Left lobe of liver (tissue), 2 donors: ENCODE results near the gene GAB1. TPM values are rescaled to one million over a fixed set of nuclear protein-coding genes. Genes with fewer than 3 reads are reported as not detected.

Experiments used
- ATAC-seq: fragments of 200-7000 bp; cut with Tn5 transposase; one replicate; pipeline ENCODE4 v1.9.1; 2020; ENCODE audit warnings: mild to moderate bottlenecking, moderate library complexity
- DNase-seq: peaks from one replicate; pipeline ENCODE4 v3.0.0-alpha.2; 2020; ENCODE audit warnings: low spot score
- total RNA-seq: library from RNA; stranded (reverse); gene quantifications from one replicate; pipeline ENCODE4 v1.2.1, GENCODE V29; 2021
- donor health status: DM: no; HTN: no; CAD: no; lungs with moderate emphysema.
- donor health status: DM: no; HTN: yes; CAD: no.

GAB1 gene
- total RNA-seq, 1 donor from 2014 or later: 11.1 TPM

DNA sequence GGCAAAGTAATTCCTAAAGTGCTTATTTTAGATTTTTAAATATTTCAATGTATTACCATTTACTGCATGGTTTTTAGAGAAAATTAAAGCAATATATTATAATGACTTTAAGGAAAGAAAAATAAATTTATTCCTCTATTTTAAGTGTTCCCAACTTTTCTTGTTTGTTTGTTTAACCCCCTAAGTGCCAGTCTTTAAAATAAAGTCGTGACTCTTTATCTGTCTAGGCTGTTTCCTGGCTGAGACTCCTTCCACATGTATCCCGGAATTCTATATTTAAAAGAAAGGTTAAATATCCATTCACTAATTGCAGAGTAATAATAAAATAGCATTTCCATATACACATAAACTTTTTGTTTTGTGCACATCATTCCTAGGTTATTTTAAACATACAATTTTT is 71.2 kb downstream of the GAB1 start:
- ATAC-seq (no peak), DNase-seq (no peak)

DNA sequence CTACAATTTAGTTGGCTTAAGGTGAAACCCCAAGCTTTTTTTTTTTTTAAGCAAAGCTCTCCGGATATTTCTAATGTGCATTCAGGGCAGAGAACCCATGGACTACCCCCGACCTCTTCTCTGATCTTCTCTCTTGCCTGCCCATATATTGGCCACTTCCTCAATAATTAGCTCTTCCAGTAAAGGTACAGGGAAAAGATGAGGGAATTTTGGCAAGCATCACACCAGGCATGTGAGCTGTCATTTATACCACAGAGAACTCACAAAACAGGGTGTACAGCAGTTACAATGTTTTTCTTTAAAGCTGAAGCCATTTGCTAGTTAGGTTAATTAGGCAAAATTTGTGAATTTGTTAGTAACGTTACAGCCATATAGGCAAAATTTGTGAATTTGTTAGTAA is 73.3 kb downstream of the GAB1 start:
- DNase-seq (no peak), ATAC-seq (no peak)

DNA sequence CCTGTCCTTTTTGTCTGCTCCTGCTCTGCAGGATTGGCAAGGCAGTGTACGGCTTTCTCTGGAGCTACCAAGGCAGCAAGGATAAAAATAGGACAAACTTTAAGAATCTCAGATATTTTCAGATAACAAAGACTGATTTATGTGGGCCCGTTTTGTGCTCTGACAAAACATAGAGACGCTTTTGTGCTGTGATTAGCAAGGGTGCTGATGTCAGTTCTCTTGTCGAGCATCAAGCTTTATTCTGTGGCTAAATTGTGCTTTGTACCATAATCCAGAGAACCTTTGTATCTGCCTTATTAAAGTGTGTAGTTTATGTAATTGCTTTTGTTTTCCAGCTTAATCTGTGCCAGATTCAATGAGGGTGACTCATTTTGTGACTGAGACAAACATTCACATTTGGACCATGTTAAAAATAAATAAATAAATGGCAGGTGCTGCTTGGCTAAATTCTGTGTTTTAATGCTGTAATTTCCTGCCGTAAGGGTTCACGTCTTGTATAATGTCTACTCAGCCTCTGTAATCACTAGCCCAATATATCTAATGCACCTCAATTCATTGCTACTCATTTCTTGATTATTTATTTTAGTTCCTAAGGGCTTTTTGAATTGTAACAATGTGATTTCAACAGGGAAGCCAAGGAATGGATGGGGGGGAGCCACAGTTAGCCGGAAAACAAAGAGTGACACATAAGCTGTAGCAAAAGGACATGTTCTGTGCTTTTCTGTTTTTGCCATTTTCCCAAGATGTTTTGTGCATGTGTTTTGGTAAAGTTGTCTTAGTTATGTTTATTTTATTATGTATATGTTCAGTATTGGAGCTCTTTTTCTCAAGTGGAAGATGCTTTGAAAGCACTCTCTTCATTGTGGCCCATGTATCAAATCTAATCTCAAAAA is 75.1 kb downstream of the GAB1 start:
- no peak for ATAC-seq

DNA sequence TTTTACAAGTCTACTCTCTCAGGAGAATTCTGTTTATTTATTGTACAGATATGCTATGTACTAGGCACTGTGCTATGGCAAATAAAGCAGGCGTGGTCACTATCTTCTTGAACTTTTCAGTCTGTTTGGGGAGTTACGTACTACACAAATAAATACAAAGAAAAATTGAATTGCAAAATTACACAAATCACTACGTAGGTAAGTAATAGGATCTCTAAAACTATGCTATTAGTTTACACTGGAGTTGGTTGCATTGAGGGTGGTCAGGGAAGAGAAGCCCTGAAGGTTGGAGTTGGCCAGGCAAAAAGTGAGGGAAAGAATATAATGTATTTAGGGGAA is 75.7 kb downstream of the GAB1 start:
- DNase-seq: no peak
- no peak for ATAC-seq

More for the DNA sequence above, 75.1 kb downstream of the GAB1 start:
- no peak for DNase-seq

DNA sequence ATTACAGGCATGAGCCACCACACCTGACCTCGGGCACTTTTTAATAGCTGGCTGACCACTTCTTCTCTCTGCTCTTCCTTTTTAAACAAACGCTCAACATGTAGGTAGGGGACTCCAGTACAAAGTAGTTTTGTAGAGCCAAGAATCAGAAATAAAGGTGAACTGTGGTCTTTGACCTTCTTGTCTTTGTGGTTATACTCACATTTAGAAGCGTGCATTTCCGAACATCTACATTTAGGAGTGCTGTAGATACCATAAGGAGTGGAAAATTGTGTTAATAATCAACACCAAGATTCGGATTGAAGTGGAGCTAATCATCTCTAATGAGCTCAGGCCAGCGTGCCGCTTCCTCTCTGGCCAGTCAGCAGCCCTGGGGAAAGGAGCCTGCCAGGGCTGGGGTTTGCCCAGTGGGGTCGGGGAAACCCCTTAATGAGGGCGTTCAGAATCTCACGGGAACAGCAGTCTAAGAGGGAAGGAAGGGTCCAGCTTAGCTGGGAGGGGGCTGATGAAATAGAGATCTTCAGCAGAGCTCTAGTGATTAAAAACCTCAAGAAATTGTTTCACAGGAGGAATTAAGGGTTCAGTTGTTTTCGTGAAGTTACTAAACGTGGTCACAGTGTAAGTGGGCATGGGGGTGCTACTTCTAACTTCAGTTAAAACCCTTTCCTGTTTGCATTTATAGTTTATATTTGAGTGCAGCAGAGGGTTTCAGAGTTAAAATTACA is 81.2 kb downstream of the GAB1 start:
- ATAC-seq (no peak), DNase-seq (no peak)

DNA sequence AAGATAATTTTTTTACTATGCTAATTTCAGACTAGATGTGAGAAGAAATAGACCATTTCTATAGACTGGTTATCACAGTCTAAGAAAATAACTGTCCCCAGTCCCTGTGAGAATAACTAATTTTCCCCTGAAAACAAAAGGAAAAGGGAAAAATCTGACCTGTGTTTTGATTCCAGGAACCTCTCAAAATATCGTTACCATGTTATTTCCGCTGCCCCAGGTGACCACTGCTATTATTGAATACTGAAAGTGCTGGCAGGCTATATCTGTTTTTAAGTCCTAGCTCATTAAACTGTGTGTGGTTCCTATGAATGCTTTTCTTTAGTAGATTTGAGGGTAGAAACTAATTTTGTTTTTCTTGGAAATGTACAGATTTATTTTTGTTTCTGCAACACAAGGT is 83.6 kb downstream of the GAB1 start:
- no peak for DNase-seq
- ATAC-seq: no peak

DNA sequence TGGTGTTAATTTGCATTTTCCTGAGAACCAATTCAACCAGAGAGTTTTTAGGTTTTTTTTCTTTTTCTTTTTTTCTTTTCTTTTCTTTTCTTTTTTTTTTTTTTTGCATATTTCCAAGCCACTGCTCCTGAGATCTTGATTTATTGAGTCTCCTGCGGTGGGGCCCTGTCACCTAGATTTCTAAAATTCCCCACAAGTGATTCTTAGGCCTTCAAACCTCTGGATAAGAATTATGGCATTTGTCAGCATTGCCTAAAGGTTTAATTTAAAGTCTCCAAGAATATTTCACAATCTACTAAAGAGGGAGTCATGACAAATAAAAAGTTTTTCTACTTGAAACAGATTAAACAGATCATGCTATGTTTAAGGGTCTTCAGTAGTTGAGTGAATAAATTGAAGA is 84.9 kb downstream of the GAB1 start:
- ATAC-seq: no peak
- DNase-seq: no peak

DNA sequence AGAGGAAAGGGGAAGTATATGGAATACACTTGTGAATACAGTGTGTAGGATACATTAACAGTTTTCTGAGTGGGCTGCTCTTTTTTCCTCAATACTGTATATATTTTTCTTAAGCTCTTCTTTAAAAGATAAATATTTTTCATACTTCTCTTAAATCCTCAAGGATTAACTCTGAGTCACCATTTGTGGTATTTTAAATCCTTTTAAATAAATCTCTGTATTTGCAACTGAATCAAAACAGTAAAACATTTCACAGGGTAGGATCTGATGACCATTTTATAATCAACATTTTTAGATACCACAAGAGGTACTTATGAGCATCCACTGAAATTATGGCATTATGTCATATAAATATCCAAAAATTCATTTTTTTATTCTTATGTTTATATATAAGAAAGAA is 87.6 kb downstream of the GAB1 start:
- no peak for ATAC-seq
- no peak for DNase-seq

DNA sequence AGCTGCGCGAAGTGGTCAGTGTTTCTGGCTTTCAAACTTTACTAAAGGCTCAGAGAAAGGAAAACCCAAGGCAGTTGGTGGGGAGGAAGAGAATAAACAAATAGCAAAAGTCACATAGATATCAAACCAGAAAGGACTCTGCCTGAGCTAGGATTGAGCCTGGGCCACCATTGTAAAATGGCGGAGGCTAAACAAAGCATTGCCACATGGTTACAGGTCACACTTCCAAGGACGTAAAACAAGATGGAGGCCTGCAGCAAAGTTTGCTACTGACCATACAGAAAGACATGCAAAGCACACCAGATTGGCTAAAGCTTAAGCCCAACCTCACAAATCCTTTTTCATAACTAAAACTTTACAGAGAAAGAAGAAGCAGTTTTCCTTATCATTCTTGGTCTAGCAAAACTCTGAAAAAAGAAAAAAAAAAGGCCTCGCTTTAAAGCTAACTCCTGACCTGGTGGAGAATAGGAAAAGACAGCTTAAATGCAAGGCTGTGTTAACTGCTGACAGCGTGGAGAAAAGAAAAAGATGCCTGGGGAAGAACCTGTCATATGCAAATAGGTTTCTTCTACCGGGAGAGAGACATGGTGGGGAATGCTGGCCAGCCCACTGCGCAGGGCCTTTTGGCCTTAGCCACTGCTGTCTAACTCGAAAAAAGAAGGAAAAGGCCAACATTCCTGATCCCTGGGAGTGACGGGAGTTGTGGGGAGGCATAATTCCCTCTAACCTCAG is 95.0 kb downstream of the GAB1 start:
- ATAC-seq (no peak), DNase-seq (no peak)

DNA sequence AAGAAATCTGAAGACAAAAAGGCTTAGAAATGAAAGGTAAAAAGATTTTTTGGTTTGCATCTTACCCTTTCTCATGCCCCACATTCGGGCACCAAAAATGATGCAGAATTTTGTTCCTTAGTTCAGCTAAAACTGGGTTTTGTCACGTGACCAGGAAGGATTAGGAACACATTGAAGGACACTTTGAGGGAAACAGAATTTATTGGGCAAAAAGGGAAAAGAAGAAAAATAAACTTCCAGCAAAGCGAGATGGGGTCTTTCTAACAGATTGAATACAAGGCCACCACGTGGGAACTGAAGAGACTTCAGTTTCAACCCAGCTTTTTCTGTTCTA is 95.5 kb downstream of the GAB1 start:
- DNase-seq (no peak), ATAC-seq (no peak)

DNA sequence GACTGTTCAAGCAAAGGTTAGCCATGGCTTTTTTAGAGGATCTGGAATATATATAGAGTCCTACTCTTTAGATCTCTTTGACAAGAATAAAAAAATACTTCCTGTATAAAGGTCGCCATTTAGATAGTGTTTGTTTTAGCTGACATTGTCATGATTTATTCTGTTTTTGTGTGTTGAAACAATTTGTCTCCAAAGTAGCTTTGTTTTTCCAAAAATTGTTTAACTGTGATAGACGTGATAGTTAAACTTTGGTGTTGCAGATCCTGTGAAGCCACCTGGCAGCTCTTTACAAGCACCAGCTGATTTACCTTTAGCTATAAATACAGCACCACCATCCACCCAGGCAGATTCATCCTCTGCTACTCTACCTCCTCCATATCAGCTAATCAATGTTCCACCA is 96.6 kb downstream of the GAB1 start:
- no peak for ATAC-seq
- no peak for DNase-seq

DNA sequence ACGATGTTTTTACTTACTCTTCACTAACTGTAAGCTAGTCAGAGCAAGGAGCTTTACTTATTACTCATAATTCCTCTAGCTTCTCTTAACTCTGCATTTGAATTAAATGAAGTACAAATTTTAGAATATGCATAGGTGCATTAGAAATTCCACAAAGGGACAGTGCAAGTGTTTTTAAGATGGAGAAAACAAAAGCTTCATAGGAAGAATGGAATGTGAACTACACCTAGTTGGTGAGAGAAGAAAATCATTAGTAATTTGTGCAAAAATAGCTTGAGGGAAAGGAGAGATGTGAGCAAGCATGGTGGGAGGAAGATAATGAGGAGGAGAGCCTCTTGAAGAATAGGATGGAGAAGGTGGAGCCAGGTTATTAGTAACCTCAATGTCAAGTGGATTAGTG is 99.3 kb downstream of the GAB1 start:
- DNase-seq (no peak), ATAC-seq (no peak)

DNA sequence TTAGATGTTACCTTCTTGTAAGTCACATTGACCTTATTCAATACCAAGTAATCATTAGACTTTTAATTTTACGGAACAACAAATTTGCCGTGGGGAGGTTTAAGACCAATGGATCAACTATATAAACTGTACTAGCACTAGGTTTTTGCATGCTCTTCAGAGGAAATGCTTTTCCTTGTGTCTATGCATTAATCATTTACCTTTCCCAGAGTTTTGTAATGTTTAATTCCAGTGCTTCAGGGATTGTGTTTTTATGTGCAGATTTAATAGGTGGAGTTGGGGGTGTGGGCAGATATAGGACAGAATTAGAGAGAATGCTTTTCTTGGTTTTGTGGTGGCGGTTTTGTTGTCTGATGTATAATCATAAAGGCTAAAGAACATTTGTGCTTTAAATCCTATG is 100.8 kb downstream of the GAB1 start:
- DNase-seq (no peak), ATAC-seq (no peak)

DNA sequence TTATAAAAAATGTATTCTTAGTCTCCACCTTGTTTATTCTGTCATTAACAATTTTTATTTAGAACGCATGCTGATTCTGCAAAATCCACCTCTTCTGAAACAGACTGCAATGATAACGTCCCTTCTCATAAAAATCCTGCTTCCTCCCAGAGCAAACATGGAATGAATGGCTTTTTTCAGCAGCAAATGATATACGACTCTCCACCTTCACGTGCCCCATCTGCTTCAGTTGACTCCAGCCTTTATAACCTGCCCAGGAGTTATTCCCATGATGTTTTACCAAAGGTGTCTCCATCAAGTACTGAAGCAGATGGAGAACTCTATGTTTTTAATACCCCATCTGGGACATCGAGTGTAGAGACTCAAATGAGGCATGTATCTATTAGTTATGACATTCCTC is 101.3 kb downstream of the GAB1 start:
- ATAC-seq: no peak
- no peak for DNase-seq

DNA sequence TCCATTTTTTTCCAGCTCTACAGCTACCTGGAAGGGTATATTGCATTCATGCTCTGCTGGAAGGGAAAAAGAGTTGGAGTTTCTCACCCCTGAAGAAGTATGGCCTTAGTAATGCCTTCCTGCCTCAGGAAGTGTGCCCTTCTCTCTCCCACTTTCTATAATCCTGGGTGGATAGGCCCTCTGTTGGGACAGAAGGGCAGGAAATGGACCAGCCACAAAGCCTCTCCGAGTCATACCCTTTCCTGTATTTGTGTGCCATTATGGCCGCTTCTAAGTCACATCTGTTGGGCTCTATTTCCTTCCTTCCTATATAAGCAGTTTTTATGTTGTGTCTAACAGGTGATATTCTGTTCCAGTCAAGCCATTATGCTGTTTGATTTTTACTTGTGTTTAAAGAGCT is 102.0 kb downstream of the GAB1 start:
- ATAC-seq (no peak), DNase-seq (no peak)

DNA sequence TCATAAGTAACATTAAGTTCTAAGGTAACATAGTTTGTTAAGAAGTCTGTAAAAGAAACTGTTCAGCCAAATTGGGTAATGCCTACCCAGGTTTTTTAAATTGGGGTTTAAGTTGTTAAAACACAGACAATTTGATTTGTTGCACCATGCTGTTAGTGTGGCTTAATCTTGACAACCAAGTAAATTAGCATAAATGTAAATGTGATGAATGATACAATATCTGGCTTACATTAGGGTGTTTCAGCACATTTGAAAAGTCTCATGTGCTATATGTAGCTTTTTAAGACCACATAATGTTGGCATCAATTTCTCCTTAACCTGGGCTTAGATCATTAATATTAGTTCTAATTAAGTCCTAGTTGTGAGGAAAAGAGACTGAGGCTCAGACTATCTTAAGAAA is 104.4 kb downstream of the GAB1 start:
- DNase-seq (no peak), ATAC-seq (no peak)

DNA sequence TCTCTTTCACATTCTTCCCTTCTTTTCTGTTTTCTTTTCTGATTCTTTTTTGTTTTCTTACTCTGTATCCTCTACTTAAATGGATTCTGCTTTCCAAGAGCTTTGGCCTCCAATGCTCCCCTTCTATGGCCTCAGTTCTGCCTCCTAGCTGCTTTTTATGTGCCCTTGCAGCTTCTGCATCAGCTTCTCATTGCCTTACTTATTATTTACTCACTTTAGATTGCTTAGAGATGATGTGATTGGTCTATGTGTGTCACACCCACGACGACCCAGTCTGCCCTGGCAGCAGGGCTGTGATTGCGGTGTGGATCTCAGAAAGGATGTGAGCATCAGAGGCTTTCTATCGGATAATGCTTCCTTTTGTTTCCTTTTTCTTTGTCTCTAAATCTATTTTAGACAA is 105.0 kb downstream of the GAB1 start:
- DNase-seq: no peak
- ATAC-seq: no peak

DNA sequence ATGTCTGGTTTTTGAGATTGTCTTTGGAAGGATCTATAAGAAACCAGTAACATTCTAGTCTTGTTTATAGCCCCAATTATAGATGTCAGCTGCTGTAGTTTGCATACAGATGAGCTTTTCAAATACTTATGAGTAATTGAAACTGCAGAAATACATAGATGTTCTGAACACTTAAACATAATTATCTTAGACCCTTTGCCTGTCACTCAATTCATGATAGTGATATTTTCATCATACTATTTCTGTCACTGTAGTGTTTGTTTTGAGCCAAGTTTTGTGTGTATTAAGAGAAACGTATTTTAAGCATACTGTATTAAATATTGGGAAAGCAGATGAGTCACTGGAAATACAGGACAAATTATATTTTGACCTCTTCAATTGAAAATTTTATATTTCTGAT is 107.1 kb downstream of the GAB1 start:
- no peak for ATAC-seq
- DNase-seq: no peak

DNA sequence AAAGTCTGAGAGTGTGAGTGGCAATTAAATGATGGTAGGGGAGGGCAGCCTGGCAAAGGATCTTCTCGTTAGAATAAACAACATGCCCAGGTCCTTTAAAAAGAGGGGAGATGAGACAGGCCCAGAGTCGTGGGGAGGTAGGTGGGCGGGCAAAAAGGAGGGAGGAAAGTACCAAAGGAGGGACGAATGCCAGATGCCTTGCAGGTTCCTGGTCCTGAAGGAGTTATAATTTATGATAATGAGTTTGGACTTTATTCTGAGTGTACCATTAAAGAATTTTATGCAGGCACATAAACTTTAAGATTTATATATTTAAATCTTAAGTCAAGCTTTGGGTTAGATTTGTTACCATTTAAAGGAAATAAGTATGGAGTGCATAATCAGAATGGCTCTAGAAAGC is 114.5 kb downstream of the GAB1 start:
- ATAC-seq: no peak
- no peak for DNase-seq

DNA sequence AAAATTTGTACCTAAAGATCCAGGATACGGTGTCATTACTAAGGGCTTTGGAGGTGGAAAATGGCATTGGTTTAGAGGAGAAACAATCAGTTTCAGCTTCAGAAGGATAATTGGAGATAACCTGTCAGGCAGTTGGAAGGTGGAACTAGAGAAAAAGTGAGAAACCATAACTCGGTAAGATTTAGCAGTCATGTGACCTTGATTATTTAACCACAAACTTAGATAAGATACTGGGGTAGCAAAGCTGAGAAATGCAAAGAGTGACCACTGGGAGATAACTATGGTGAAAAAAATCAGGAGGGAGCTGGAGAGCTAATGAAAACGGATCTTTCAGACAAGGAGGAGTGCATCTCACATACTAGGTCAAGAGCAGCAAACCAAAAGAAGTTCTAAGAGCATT is 118.5 kb downstream of the GAB1 start:
- no peak for ATAC-seq
- no peak for DNase-seq

DNA sequence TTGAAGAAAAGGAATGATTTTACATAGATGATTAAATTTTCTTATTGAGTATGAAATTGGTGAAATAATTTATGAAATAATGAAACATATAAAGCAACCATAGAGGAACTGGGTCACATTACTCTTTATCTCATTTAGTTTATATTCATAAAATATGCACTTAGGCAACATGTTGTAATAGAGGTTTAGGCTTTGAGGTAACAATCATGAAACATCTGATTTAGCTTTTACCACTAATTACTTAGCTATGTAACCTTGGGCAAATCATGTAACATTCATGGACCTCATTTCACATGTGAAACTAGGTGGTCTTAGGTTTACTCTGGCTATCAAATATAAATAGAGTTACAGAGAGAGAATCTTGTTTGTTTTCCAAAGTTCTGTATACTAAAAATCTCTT is 122.3 kb downstream of the GAB1 start:
- DNase-seq: no peak

More for the DNA sequence above, 122.3 kb downstream of the GAB1 start:
- no peak for ATAC-seq
